ENCODE data around the gene CD247.

DNA sequence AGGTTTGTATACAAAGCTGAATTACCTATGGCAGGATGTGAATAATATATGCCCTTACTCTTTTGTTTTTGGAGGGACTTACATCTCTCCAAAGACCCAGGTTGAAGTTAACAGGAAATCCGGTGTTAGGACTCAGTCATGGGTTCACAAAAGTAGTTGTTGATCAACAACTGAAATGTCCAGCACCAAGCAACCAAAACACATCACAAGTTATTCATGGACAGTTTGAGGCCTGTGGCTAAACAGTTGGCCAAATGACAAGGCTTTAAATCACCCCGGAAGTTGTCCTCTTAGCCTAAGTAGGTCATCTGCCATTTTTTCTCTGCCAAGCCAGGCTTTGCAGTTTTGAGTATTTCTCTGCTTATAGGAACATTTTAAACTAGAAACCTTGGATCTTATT is 89.9 kb downstream of the CD247 start:
- TF ChIP-seq, protein P1, sequence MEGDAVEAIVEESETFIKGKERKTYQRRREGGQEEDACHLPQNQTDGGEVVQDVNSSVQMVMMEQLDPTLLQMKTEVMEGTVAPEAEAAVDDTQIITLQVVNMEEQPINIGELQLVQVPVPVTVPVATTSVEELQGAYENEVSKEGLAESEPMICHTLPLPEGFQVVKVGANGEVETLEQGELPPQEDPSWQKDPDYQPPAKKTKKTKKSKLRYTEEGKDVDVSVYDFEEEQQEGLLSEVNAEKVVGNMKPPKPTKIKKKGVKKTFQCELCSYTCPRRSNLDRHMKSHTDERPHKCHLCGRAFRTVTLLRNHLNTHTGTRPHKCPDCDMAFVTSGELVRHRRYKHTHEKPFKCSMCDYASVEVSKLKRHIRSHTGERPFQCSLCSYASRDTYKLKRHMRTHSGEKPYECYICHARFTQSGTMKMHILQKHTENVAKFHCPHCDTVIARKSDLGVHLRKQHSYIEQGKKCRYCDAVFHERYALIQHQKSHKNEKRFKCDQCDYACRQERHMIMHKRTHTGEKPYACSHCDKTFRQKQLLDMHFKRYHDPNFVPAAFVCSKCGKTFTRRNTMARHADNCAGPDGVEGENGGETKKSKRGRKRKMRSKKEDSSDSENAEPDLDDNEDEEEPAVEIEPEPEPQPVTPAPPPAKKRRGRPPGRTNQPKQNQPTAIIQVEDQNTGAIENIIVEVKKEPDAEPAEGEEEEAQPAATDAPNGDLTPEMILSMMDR (IDR thresholded peaks at IDR 0.05) = no peak
- TF ChIP-seq POLR2A (IDR thresholded peaks at IDR 0.05) (no peak), EP300 (IDR thresholded peaks at IDR 0.05; ENCODE audit: low read depth) (no peak)

Measured in transverse colon (tissue), 3 donors.